HG03460 (cell line): ENCODE data around the gene PCED1B.
"Not testable (repeated sequence)": the region's sequence is repeated elsewhere in the genome, so short reads cannot be mapped to it uniquely, and the experiment has no call there.

Experiments
- ATAC-seq: cut with Tn5 transposase; IDR thresholded peaks from one replicate; pipeline ENCODE4 v1.9.1; 2021; ENCODE audit not compliant: unreplicated experiment

PCED1B gene

DNA sequence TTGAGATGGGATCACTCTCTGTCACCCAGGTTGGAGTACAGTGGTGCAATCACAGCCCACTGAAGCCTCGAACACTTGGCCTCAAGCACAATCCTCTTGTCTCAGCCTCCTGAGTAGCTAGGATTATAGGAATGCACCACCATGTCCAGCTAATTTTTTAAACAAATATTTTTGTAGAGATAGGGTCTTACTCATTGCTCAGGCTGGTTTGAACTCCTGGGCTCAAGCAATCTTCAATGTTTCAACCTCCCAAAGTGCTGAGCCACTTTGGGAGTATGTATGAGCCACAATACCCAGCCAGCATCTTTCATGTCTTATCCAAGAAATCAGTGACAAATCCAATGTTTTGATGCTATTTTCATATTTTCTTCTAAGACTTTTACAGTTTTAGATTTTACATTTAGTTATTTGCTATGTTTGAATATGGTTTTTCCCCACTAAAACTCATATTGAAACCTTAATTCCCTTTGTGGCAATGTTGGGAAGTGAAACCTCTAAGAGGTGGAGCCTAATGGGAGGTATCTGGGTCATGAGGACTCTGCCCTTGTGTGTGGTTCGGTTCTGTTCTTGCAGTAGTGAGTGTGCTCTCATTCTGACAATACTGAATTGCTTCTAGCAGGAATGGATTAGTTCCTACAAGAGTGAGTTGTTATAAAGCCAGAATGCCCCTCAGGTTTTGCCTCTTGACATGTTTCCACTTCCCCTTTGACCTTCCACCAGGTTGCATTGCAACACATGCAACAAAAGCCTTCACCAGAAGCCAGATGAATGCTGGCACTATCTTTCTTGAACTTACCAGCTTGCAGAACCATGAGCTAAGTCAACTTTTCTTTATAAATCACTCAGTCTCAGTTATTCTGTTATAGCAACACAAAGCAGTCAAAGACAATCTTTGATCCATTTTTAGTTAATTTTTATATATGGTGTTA lies 81.2 kb downstream of the PCED1B start:
- no peak for ATAC-seq

DNA sequence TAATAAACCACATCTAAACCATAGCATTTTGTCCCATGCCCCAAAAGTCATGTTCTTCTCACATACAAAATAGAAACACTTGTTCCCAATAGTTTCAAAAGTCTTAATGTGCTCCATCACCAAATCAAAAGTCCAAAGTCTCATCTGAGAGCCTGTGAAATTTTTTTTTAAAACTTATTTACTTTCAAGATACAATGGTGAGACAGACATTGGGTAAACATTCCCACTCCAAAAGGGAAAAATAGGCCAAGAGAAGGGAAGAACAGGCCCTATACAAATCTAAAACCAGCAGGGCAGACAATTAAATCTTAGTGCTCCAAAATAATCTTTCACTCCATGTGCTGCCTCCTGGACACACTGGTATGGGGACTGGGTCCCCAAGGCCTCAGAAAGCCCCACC lies 84.7 kb downstream of the PCED1B start:
- ATAC-seq = no peak

DNA sequence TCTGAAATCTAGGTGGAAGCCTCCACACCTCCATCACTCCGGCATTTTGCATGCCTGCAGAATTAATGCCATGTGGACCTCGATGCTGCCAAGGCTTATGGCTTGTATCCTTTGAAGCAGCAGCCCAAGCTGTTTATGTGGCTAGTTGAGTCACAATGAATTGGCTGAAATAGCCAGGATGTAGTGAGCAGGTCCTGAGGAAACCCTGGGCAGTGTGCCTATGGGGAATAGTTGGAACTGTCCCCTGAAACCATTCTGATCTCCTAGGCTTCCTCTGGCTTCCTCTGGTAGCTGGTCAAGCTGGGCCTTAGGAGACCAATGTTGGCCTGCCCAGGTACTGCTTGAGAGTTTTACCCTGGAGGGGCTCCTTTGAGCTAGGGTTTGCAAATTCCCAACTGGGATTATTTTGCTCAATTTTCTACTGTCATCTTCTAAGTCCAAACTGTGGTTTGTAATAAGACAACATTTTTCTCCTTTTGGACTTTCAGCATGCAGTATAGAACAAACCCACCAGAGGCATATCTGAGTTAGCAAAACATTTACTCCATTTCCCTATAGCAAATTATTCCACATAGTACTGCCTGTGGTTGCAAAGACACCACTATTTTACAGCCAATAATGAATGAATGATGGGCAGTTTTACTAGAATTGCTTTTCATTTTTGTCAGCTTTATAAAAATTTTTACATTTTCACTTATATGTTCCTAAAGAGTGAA lies 85.5 kb downstream of the PCED1B start:
- ATAC-seq = no peak

DNA sequence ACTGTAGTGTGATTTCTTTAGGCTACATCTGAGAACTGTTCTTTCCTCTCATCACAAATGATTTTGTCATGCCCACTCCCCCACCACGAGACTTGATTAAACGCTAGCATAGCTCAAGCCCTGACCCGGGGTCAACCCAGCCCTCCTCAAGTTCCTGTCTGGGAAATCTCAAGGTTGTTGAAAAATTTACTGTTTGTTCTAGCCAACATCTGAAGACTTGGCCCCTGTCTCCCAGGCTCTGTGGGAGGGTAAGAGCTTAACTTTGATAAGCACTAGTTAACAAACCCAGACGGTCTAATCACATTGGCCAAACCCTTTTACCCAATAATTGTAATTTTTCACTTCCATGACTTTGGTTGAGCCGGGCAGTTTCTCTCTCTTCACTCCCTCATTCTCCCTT lies 86.5 kb downstream of the PCED1B start:
- ATAC-seq = no peak

DNA sequence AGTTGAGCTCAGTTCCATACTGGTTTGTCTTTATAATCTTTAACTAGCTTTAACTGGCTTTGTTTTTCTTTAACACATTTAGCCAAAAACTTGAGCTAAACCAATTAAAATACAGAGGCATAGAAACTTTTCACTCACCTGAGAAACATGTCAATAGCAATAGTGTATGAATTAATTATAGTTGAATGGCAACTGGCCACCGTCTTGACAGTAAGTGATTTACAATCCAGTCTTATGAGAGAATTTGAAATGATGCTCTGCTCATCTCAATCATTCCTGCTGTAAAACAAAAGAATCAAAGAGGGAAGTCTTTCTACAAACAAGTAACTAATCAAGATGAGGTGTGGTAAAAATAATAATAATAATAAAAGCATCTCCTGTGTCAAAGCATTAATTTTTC lies 86.9 kb downstream of the PCED1B start:
- no peak for ATAC-seq

DNA sequence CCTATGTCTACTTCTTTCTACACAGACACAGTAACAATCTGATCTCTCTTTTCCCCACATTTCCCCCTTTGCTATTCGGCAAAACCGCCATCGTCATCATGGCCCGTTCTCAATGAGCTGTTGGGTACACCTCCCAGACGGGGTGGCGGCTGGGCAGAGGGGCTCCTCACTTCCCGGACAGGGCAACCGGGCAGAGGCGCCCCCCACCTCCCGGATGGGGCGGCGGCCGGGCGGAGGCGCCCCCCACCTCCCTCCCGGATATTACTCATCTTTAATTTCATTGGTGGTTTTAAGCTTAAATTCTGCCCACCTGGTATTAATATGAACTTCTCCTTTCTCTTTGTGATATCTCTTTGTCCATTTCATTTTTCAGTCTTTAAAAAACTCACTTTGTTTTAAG lies 90.9 kb downstream of the PCED1B start:
- ATAC-seq = not testable (repeated sequence)

DNA sequence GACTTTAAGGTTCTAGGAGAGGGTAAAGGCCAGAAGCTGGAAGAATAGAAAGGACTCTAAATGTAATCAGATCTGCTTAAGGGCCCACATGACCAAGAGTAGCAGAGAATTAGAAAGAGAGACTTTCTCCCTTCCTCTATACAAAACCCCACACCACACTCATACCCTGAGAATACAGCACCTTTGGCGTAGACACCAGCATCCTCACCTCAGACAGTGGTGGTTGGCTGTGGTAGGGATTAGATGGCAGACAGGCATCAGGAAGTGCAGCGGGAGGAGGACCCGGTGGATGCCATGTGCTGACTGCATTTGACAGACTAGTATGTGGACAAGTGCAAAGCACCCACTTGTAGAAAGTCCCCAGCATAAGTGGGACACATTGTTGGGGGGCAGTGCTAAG lies 98.6 kb downstream of the PCED1B start:
- no peak for ATAC-seq

DNA sequence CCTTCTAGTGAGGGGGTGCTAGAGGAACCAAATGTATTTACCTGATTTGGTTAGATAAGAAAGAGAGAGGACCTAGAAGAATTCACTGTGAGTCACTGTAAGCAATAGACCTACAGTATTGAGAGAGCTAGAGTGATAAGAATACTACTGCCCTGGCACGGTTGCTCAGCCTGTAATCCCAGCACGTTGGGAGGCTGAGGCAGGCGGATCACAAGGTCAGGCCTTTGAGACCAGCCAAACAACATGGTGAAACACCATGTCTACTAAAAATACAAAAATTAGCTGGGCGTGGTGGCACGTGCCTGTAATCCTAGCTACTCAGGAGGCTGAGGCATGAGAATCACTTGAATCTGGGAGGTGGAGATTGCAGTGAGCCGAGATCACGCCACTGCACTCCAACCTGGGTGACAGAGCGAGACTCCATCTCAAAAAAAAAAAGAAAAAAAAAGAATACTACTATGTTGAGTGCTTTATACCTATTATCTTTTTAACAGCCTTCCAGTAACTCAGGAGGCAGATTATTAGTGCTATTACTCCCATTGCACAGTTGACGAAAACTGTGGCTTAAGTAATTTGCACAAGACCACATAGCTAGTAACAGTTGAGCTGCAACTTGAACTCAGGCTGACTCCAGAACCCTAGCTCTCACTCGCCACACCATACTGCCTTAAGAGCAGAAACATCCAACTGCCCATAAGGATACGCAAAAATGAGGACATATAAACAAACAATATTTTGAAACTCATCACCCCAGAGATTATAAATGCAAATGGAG lies 102.9 kb downstream of the PCED1B start:
- not testable (repeated sequence) for ATAC-seq

DNA sequence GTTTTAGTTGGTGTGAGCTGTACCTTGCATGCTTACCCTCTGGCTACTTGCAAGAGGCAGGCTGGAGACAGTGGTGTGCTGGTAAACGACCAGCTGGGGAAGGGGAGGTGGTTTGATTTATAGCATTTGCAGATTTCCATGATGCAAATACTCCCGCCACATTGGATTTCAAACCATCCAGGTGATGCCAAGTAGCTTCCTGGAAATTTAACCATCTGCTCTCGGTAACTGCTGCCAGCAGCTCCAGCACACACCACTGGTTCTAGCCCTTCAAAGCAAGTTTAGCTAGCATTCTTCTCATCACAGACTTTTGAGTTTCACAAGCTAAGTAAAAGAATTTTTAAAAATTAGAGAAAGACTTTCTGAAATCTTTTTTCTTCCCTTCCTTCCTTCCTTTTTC lies 104.8 kb downstream of the PCED1B start:
- ATAC-seq = no peak

DNA sequence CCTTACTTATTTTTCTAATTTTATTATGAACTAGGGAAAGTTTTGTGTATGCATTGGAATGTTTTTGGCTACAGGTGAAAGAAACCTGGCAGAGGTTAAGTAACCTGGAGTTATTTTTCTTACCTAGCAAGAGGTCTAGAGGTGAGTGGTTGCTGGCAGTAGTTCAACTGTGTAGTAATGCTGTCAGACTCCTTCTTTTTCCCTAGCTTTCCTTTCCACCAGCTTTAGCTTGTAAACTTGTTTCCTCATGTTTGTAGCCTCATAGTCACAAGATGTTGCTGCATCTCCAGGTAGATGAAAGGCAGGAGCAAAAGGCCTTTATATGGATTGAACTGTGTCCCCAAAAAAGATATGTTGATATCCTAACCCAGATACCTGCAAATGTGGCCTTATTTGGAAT lies 105.4 kb downstream of the PCED1B start:
- no peak for ATAC-seq

DNA sequence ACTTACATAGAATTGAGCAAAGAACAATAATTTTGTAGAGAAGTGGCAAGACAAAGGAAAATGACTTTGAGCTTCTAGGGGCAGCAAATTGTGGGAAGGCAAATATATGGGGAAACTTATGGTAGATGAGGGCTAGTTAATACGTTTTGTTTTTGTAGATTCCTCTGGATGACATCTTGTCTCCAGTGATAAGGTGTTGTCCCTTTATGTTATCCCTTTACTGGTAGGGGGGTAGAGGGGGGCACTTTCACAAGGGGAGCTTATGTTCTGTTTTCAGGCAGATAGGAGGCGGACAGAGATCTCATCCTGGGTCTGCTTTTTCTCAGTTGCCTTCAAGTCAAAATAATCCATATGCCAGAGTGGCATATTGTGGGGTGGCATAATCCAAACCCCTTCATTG lies 106.8 kb downstream of the PCED1B start:
- ATAC-seq = no peak

DNA sequence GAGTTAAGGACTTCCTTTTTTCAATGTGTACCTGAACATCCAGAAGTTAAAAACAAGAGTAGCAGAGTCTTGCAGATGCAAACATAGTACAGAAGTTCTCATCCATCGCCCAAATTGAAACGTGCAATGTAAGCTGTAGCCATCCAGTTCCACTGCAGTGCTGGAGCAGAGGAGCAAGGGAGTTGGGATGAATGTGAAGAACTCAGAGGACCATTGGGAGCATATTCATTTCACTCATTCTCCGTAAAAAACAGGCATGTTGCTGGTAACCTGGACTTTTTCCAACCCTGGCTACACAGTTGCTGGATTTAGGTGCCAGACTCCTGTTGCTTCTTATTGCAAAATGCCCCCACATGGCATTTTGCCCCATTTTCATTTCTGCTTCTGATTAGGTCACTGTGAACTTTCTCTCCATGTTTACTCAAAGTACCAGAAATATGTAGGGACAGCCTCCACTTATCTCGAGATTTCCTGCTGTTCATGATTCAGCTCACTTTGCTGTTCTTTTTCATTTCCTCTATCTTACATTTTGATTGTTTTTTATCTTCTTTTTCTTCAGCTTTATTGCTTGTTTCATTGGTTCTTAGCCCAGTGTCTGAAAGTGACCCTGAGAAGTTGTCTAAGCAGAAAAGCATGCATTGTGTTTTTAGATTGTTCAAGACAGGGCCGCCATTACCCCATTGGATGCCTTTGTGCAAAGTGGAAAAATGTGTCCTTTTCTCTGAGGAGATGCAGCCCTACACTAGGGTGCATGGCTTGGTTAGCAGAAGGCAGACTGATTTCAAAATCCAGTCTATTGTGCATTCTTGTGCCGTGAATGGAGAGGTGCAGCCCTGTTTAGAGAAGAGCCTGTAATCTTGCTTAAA lies 109.4 kb downstream of the PCED1B start:
- ATAC-seq = no peak

DNA sequence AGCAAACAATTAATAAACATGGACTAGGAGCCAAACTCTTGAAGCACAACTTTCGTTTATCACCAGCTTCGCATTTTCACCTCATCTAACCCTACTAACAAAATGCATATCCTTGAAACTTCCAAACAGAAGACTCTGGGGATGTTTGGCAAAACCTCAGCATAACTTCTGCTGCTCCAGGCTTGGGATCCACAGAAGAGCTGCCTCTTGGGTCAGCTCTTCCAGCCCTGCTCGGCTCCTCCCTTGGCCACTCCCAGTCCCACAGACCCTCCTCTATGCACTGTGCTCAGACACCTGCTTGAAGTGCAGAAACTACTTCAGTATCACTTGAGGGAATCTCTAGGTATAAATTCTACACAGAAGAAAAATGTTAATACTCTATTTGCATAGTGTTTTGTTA lies 110.3 kb downstream of the PCED1B start:
- ATAC-seq = no peak

DNA sequence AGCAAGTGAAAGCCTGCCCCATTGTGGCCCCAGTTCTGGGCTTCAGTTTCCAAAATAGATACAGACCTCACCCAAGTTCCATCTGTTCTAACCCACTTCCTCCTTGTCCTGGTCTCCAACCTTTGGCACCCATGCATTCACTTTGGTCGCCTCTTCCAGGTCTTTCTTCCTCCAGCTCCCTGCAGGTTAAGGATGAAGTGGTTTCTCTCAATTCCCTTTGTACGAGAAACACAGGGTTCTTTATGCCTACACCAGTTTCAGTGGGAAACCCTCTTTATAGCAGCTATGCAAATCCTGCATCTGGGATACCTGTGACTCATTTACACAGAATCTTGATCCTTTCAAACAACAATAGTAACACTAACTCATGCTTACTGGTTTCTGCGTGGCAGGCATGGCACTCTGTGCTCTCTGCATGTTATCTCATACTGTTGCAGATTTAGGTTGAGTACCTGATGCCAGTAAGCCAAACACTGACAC lies 110.9 kb downstream of the PCED1B start:
- no peak for ATAC-seq

DNA sequence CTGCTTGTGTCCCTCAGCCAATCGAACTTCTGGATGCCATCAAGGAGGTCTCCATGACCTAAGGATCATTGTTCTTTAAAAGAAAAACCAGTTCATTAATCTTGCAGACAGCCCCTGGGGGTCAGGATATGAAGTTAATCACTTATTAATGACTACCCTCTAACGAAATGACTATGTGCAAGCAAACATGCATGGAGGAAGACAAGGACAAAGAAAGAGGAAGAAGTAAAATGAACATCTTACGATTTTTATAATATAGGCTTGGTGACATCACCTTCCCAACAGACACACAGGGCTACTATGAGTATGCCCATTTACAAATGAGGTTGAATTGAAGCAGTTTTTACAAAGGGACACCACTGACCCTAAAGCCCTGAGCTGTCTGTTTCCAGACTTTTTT lies 111.5 kb downstream of the PCED1B start:
- no peak for ATAC-seq

DNA sequence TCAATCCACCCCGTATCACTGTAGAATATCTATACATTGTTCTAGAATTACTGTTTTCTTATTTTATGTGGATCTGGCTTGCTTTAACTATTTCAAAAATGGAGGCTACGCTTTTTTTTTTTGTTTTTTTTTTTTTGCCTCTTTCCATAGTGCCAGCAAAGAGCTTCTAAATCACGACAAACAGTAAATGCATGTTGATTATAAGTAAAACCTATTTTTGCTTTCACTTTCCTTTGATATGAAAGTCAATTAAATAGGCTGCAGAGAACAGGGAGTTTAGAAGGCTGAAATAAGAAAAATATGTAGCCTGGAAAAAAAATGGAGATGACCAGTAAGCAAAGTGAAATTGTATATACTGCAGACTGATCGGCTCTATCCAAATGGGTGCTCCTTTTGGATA lies 112.6 kb downstream of the PCED1B start:
- ATAC-seq = no peak

DNA sequence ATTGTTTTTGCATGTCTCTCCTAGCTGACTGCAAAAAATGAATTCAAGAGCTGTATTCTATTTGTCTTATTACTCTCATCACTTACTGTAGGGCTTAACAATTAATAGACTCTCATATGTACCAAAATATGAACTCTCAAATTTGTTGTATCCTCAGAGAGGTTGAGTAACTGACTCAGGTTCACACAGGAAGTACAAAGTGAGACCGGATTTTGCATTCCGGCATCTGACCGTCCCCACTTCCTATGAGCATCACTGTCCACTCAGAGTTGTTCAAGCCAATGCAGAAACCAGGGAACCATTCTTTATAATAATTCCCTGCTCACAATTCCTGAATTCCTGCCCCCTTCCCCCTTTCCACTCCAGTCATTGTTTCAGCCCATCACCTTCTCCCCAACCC lies 113.6 kb downstream of the PCED1B start:
- no peak for ATAC-seq

DNA sequence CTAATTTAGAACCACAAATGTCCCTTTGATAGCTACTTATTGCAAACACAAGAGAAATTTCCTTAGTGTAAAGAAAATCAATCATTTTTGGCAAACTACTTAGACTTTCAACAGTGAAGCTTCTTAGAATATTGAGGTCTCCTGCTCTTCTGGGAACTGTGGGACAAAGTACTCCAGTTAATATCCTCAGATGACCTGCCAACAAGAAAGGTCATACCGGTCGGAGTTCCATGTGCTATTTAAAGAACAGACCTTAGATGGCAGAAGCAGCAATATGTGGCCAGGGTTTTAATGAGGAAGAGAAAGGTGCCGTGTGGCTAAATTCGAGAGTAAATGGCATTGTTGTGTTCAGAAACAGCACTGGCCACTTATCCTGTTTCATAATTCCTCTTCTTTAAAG lies 115.1 kb downstream of the PCED1B start:
- ATAC-seq = no peak

DNA sequence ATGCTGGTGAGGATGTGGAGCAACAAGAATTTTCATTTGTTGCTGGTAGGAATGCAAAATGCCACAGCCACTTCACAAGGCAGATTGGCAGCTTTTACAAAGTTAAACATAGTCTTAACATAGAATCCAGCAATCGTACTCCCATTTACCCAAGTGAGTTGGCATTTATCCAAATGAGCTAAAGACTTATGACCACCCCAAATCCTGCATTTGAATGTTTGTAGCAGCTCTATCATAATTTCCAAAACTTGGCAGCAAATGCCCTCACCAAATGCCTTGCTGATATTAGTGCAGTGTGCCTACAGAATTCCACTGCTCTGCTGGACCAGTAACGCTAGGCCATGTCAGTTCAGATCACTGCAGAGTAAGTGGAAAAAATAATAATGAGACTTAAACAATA lies 121.0 kb downstream of the PCED1B start:
- no peak for ATAC-seq

DNA sequence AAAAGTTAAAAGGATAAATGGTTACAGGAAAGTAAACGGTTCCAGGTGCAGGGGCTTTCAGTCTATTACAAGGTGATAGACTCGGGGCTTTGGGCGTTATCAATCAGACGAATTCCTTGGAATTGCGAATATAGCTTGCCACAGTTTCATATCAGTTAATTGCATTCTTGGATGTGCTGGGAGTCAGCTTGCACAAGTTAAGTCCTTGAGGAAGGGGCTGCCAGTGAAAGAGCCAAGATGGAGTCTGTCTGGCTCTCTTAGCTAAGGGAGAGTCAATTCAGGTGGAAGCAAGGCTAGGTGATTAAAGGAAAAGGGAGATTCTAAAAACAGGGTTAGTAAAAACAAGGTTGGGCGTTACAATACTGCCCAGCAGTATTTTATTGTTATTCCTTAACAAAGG lies 121.8 kb downstream of the PCED1B start:
- ATAC-seq = not testable (repeated sequence)

DNA sequence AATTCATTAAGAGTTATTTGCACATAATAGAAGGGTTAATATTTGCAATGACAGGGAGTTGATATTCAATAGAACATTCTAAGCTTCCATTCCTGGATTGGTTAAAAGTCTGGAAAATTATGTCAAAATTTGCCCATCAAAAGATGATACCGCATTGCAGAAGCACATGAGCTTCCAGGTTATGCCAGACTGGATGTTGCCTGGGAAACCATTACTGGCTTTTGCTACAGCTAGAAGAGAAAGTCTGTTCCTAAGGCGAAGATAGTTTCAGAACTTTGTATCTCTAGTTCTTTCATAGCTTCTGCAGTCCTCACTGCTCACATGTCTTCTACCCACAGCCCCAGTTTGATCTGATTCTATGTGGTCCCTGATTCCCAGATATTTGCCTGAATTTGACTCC lies 122.8 kb downstream of the PCED1B start:
- ATAC-seq = no peak
